Neuron (in vitro differentiated cells): Measurements from ENCODE around the gene RREB1.
"Not testable (repeated sequence)": the region's sequence is repeated elsewhere in the genome, so short reads cannot be mapped to it uniquely, and the experiment has no call there.

Experiments
- H2AFZ ChIP-seq: one replicate; pipeline ENCODE4 v1.6.1; 2013; ENCODE audit warnings: low read depth, mild to moderate bottlenecking, inconsistent platforms, low read length, moderate library complexity
- H3K27me3 ChIP-seq: one replicate; pipeline ENCODE4 v1.6.1; 2013; ENCODE audit warnings: low read length; ENCODE audit not compliant: insufficient read depth
- H3K36me3 ChIP-seq: one replicate; pipeline ENCODE4 v1.6.1; 2013; ENCODE audit warnings: low read length; ENCODE audit not compliant: insufficient read depth
- H3K4me1 ChIP-seq: one replicate; pipeline ENCODE4 v1.6.1; 2013; ENCODE audit warnings: low read length; ENCODE audit not compliant: insufficient read depth
- H3K4me3 ChIP-seq: 2 replicates; pipeline ENCODE4 v1.5.1; 2013; ENCODE audit warnings: mild to moderate bottlenecking, low read length, moderate library complexity
- H3K9me3 ChIP-seq: one replicate; pipeline ENCODE4 v1.6.1; 2013; ENCODE audit warnings: low read length

RREB1 gene

GRCh38 chr6:7145885-7146828 is 38.4 kb downstream of the RREB1 start:
- Histone ChIP-seq H3K4me1 (peaks cover 29% of the 10 kb centered on the region), H2AFZ (no peak overlapping the region), H3K36me3 (no peaks in the 10 kb centered on the region), H3K27me3 (no peaks in the 10 kb centered on the region), H3K9me3 (peaks cover 3% of the 10 kb centered on the region), H3K4me3 (no peak overlapping the region)

- peaks cover 2% of the 10 kb centered on the region for H3K9me3 ChIP-seq
- peaks cover 27% of the 10 kb centered on the region for H3K4me1 ChIP-seq
- no peak overlapping the region for H2AFZ ChIP-seq
- H3K4me3 ChIP-seq: no peak overlapping the region
- no peaks in the 10 kb centered on the region for H3K36me3 ChIP-seq
- H3K27me3 ChIP-seq: no peaks in the 10 kb centered on the region
These were observed 39.4 kb downstream of the RREB1 start for GRCh38 chr6:7147051-7147671.

- no peak overlapping the region for H3K4me3 ChIP-seq
- H3K9me3 ChIP-seq: no peaks in the 10 kb centered on the region
- no peaks in the 10 kb centered on the region for H3K27me3 ChIP-seq
- H2AFZ ChIP-seq: no peak overlapping the region
- no peaks in the 10 kb centered on the region for H3K36me3 ChIP-seq
- peaks cover 24% of the 10 kb centered on the region for H3K4me1 ChIP-seq
These were observed 40.5 kb downstream of the RREB1 start for GRCh38 chr6:7148100-7148822.

- Histone ChIP-seq H3K36me3 (no peaks in the 10 kb centered on the region), H2AFZ (no peak overlapping the region), H3K4me3 (no peak overlapping the region), H3K4me1 (peaks cover 18% of the 10 kb centered on the region), H3K9me3 (no peaks in the 10 kb centered on the region), H3K27me3 (no peaks in the 10 kb centered on the region)
These were observed 42.8 kb downstream of the RREB1 start for GRCh38 chr6:7150381-7151064.

- Histone ChIP-seq H3K36me3 (no peaks in the 10 kb centered on the region), H3K4me1 (peaks cover 10% of the 10 kb centered on the region), H2AFZ (no peak overlapping the region), H3K4me3 (no peak overlapping the region), H3K27me3 (no peaks in the 10 kb centered on the region), H3K9me3 (no peaks in the 10 kb centered on the region)
These were observed 43.6 kb downstream of the RREB1 start for GRCh38 chr6:7151381-7151780.

- H3K36me3 ChIP-seq: no peaks in the 10 kb centered on the region
- H2AFZ ChIP-seq: no peak overlapping the region
- peaks cover under 1% of the 10 kb centered on the region for H3K4me1 ChIP-seq
- no peak overlapping the region for H3K4me3 ChIP-seq
- no peaks in the 10 kb centered on the region for H3K9me3 ChIP-seq
- H3K27me3 ChIP-seq: no peaks in the 10 kb centered on the region
These were observed 44.7 kb downstream of the RREB1 start for GRCh38 chr6:7152462-7152861.

- H3K4me1 ChIP-seq: no peaks in the 10 kb centered on the region
These were observed 46.0 kb downstream of the RREB1 start for GRCh38 chr6:7153789-7154188.

GRCh38 chr6:7154341-7155139 is 46.8 kb downstream of the RREB1 start:
- no peaks in the 10 kb centered on the region for H3K9me3 ChIP-seq
- H3K27me3 ChIP-seq: no peaks in the 10 kb centered on the region
- no peak overlapping the region for H2AFZ ChIP-seq
- no peak overlapping the region for H3K4me3 ChIP-seq
- no peaks in the 10 kb centered on the region for H3K4me1 ChIP-seq
- no peaks in the 10 kb centered on the region for H3K36me3 ChIP-seq

More at GRCh38 chr6:7153789-7154188, 46.0 kb downstream of the RREB1 start:
- Histone ChIP-seq H3K4me3 (no peak overlapping the region), H3K36me3 (no peaks in the 10 kb centered on the region), H3K9me3 (no peaks in the 10 kb centered on the region), H2AFZ (no peak overlapping the region), H3K27me3 (no peaks in the 10 kb centered on the region)

GRCh38 chr6:7155871-7156579 is 48.3 kb downstream of the RREB1 start:
- no peaks in the 10 kb centered on the region for H3K9me3 ChIP-seq
- no peaks in the 10 kb centered on the region for H3K36me3 ChIP-seq
- no peaks in the 10 kb centered on the region for H3K4me1 ChIP-seq

GRCh38 chr6:7156643-7157278 is 49.0 kb downstream of the RREB1 start:
- no peaks in the 10 kb centered on the region for H3K9me3 ChIP-seq
- H3K36me3 ChIP-seq: no peaks in the 10 kb centered on the region
- H3K4me1 ChIP-seq: no peaks in the 10 kb centered on the region
- no peaks in the 10 kb centered on the region for H3K27me3 ChIP-seq
- no peak overlapping the region for H3K4me3 ChIP-seq
- no peak overlapping the region for H2AFZ ChIP-seq

More at GRCh38 chr6:7155871-7156579, 48.3 kb downstream of the RREB1 start:
- H3K4me3 ChIP-seq: no peak overlapping the region
- H2AFZ ChIP-seq: no peak overlapping the region
- no peaks in the 10 kb centered on the region for H3K27me3 ChIP-seq

- not testable (repeated sequence) for H3K4me1 ChIP-seq, H3K36me3 ChIP-seq, H3K9me3 ChIP-seq, H2AFZ ChIP-seq, H3K27me3 ChIP-seq, H3K4me3 ChIP-seq
These were observed 49.5 kb downstream of the RREB1 start for GRCh38 chr6:7157307-7157706.
